ENCODE data around the gene NOBOX. TPM values are rescaled to one million over a fixed set of nuclear protein-coding genes. Genes with fewer than 3 reads are reported as not detected.

The NOBOX gene
- total and polyA plus RNA-seq, 11 donors, result not detected

GRCh38 chr7:144416341-144416740, 12.8 kb upstream of the NOBOX start:
- ATAC-seq, result no peak
- no peaks in the 10 kb centered on the region for H3K36me3 ChIP-seq
- no peaks in the 10 kb centered on the region for H3K4me1 ChIP-seq
- TF ChIP-seq CTCF (IDR thresholded peaks at IDR 0.05), result no peak
- no peak for TF ChIP-seq POLR2A (IDR thresholded peaks at IDR 0.05)
- no peak for DNase-seq
- H3K27me3 ChIP-seq, result peaks cover 0 to 4% (median 0%) of the 10 kb centered on the region in 9 donors
- peaks cover 0 to 6% (median 0%) of the 10 kb centered on the region in 12 donors for H3K9me3 ChIP-seq
- intact Hi-C loops (cut with DNase I), result no loop called here
- H3K27ac ChIP-seq, result no peak overlapping the region
- no peak overlapping the region for H3K4me3 ChIP-seq

- intact Hi-C loops (cut with DNase I), result no loop called here
- ATAC-seq, result no peak
- Histone ChIP-seq H3K36me3 (no peaks in the 10 kb centered on the region), H3K27ac (no peak overlapping the region), H3K27me3 (peaks cover 0 to 4% (median 0%) of the 10 kb centered on the region in 9 donors), H3K4me1 (no peaks in the 10 kb centered on the region), H3K9me3 (peaks cover 0 to 6% (median 0%) of the 10 kb centered on the region in 12 donors), H3K4me3 (no peak overlapping the region)
- TF ChIP-seq CTCF (IDR thresholded peaks at IDR 0.05) (no peak), POLR2A (IDR thresholded peaks at IDR 0.05) (no peak)
- DNase-seq, result no peak
These were observed 12.4 kb upstream of the NOBOX start for GRCh38 chr7:144415858-144416257.

GRCh38 chr7:144414815-144415214, 11.3 kb upstream of the NOBOX start:
- Histone ChIP-seq H3K9me3 (peaks cover 0 to 6% (median 0%) of the 10 kb centered on the region in 12 donors), H3K36me3 (no peaks in the 10 kb centered on the region), H3K4me3 (no peak overlapping the region), H3K27me3 (peaks cover 0 to 5% (median 0%) of the 10 kb centered on the region in 9 donors), H3K4me1 (no peaks in the 10 kb centered on the region), H3K27ac (no peak overlapping the region)
- ATAC-seq, result no peak
- TF ChIP-seq CTCF (IDR thresholded peaks at IDR 0.05) (no peak), POLR2A (IDR thresholded peaks at IDR 0.05) (no peak)
- intact Hi-C loops (cut with DNase I), result no loop called here
- DNase-seq, result no peak
- WGBS, 4 donors, result 76 to 82% (median 78%) methylated on average over 3 of the region's 3 CpGs

- no peak overlapping the region for H3K27ac ChIP-seq
- H3K27me3 ChIP-seq, result peaks cover 0 to 9% (median 0%) of the 10 kb centered on the region in 9 donors
- WGBS, 4 donors, result 37 to 56% (median 43%) methylated on average over 4 of the region's 4 CpGs
- TF ChIP-seq POLR2A (IDR thresholded peaks at IDR 0.05) (no peak), CTCF (IDR thresholded peaks at IDR 0.05) (no peak)
- no peaks in the 10 kb centered on the region for H3K9me3 ChIP-seq
- no peaks in the 10 kb centered on the region for H3K36me3 ChIP-seq
- intact Hi-C loops (cut with DNase I), result no loop called here
- DNase-seq (no peak), ATAC-seq (no peak)
- no peaks in the 10 kb centered on the region for H3K4me1 ChIP-seq
- no peak overlapping the region for H3K4me3 ChIP-seq
These were observed 6.9 kb upstream of the NOBOX start for GRCh38 chr7:144410441-144410840.
